Measurements from ENCODE around the gene HIPK4. TPM values are rescaled to one million over a fixed set of nuclear protein-coding genes. Genes with fewer than 3 reads are reported as not detected.

The HIPK4 gene
- total and polyA plus RNA-seq, 4 donors = 0.02 to 0.17 TPM; not detected in 2

DNA sequence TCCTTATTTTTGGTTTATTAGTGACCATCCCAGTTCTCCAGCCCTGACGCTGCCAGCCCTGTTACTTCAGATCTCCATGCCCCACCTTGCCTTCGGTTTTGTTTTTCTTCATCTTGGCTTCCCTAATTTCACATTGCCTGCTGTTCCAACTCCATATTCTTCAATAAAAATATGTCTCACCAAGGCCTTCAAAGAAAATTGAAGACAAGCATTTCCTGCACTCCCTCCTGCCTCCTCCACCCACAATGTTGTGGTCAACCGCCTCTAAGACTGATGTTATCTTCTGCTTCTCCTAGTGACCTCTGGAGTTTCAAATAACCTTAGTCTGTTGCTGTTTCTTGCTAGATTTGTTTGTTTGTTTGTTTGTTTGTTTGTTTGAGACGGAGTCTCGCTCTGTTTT is 26.9 kb downstream of the HIPK4 start (continued):
- TF ChIP-seq REST (IDR thresholded peaks at IDR 0.05) (no peak), EGR1 (IDR thresholded peaks at IDR 0.05; ENCODE audit: low read depth in 2 of 2) (no peak)

- Histone ChIP-seq H3K27ac (ENCODE audit: low read depth in 1 of 2, low read length in 2 of 2) (no peak overlapping the region), H3K4me3 (ENCODE audit: low read depth in 1 of 3, low read length in 3 of 3) (no peak overlapping the region), H3K27me3 (ENCODE audit: control insufficient read depth in 4 of 4, insufficient read depth in 4 of 4, low read length in 3 of 4) (no peaks in the 10 kb centered on the region), H3K36me3 (ENCODE audit: control insufficient read depth in 4 of 4, insufficient read depth in 3 of 4, low read depth in 1 of 4, low read length in 3 of 4) (peaks cover 0 to 4% (median 0%) of the 10 kb centered on the region in 4 donors), H3K4me1 (ENCODE audit: control insufficient read depth in 4 of 4, insufficient read depth in 4 of 4, low read length in 3 of 4) (peaks cover 0 to 11% (median 3%) of the 10 kb centered on the region in 4 donors), H3K9ac (ENCODE audit: low read depth in 1 of 2, low read length in 2 of 2) (no peak overlapping the region), H3K9me3 (ENCODE audit: control insufficient read depth in 4 of 4, low read length in 3 of 4) (no peaks in the 10 kb centered on the region)
- 93% methylated on average over 3 of the region's 3 CpGs for WGBS
- TF ChIP-seq RAD21 (IDR thresholded peaks at IDR 0.05) (no peak), TAF1 (conservative IDR thresholded peaks at IDR 0.05) (no peak)
- no peak for DNase-seq (ENCODE audit: low spot score)
These were observed 27.8 kb downstream of the HIPK4 start for GRCh38 chr19:40362160-40362559.

DNA sequence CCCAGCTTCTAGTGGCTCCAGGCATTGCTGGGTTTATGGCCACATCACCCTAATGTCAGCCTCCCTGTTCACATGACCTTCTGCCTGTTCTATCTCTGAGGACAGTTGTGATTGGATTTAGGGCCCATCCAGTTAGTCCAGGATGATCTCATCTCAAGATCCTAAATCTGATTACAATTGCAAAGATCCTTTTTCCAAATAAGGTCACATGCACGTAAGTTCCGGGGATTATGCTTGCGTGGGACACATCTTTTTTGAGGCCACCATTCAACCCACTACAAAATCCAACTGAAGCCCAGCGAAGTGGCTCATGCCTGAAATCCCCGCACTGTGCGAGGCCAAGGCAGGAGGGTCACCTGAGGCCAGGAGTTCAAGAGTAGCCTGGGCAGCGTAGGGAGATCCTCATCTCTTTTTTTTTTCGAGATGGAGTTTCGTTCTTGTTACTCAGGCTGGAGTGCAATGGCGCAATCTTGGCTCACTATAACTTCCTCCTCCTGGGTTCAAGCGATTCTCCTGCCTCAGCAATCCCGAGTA is 29.2 kb downstream of the HIPK4 start:
- no peak for DNase-seq (ENCODE audit: low spot score)
- Histone ChIP-seq H3K9ac (ENCODE audit: low read depth in 1 of 2, low read length in 2 of 2) (no peak overlapping the region), H3K9me3 (ENCODE audit: control insufficient read depth in 4 of 4, low read length in 3 of 4) (no peaks in the 10 kb centered on the region), H3K27me3 (ENCODE audit: control insufficient read depth in 4 of 4, insufficient read depth in 4 of 4, low read length in 3 of 4) (no peaks in the 10 kb centered on the region), H3K36me3 (ENCODE audit: control insufficient read depth in 4 of 4, insufficient read depth in 3 of 4, low read depth in 1 of 4, low read length in 3 of 4) (no peaks in the 10 kb centered on the region), H3K27ac (ENCODE audit: low read depth in 1 of 2, low read length in 2 of 2) (no peak overlapping the region), H3K4me3 (ENCODE audit: low read depth in 1 of 3, low read length in 3 of 3) (no peak overlapping the region), H3K4me1 (ENCODE audit: control insufficient read depth in 4 of 4, insufficient read depth in 4 of 4, low read length in 3 of 4) (peaks cover 0 to 14% (median 3%) of the 10 kb centered on the region in 4 donors)
- TF ChIP-seq, protein P1, sequence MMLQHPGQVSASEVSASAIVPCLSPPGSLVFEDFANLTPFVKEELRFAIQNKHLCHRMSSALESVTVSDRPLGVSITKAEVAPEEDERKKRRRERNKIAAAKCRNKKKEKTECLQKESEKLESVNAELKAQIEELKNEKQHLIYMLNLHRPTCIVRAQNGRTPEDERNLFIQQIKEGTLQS (IDR thresholded peaks at IDR 0.05) = no peak
- TF ChIP-seq GABPA (IDR thresholded peaks at IDR 0.05 in 1 of 2, conservative IDR thresholded peaks at IDR 0.05 in 1 of 2) = no peak
- TF ChIP-seq EGR1 (IDR thresholded peaks at IDR 0.05; ENCODE audit: low read depth in 2 of 2) = no peak
- no peak for TF ChIP-seq CTCF (IDR thresholded peaks at IDR 0.05; ENCODE audit: low read depth, low read length, missing input control)
- TF ChIP-seq HNF4G (IDR thresholded peaks at IDR 0.05) = no peak
- no peak for TF ChIP-seq RAD21 (IDR thresholded peaks at IDR 0.05)
- TF ChIP-seq YY1 (IDR thresholded peaks at IDR 0.05) = no peak
- no peak for TF ChIP-seq NR2F2 (IDR thresholded peaks at IDR 0.05)
- TF ChIP-seq, protein P2, sequence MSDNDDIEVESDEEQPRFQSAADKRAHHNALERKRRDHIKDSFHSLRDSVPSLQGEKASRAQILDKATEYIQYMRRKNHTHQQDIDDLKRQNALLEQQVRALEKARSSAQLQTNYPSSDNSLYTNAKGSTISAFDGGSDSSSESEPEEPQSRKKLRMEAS (IDR thresholded peaks at IDR 0.05) = no peak
- 87% methylated on average over 12 of the region's 12 CpGs for WGBS

All from liver (tissue), 9 donors.